ENCODE results near the gene ATN1.
A peak's percentile ranks its signal among the peaks of the same experiment; 100 is the strongest.

The ATN1 gene

GRCh38 chr12:6959058-6959804 is 31.5 kb downstream of the ATN1 start:
- no peak for DNase-seq

GRCh38 chr12:6959805-6960592 is 32.2 kb downstream of the ATN1 start:
- DNase-seq = no peak

GRCh38 chr12:6960593-6961277 is 33.0 kb downstream of the ATN1 start:
- DNase-seq = no peak

- no peak for DNase-seq
These were observed 33.5 kb downstream of the ATN1 start for GRCh38 chr12:6961278-6961694.

GRCh38 chr12:6961695-6962284 is 34.0 kb downstream of the ATN1 start:
- peak; percentile 8 for DNase-seq

- no peak for DNase-seq
These were observed 34.7 kb downstream of the ATN1 start for GRCh38 chr12:6962285-6963015.

- DNase-seq = peak; percentile 88
These were observed 35.4 kb downstream of the ATN1 start for GRCh38 chr12:6963016-6963731.

GRCh38 chr12:6963791-6964413 is 36.1 kb downstream of the ATN1 start:
- DNase-seq = no peak

- DNase-seq = no peak
These were observed 36.9 kb downstream of the ATN1 start for GRCh38 chr12:6964605-6965025.

- peak; percentile 60 for DNase-seq
These were observed 37.4 kb downstream of the ATN1 start for GRCh38 chr12:6965026-6965661.

- DNase-seq = no peak
These were observed 38.0 kb downstream of the ATN1 start for GRCh38 chr12:6965714-6966113.

GRCh38 chr12:6966351-6966750 is 38.6 kb downstream of the ATN1 start:
- no peak for DNase-seq

- DNase-seq = no peak
These were observed 39.9 kb downstream of the ATN1 start for GRCh38 chr12:6967651-6968100.

- DNase-seq = no peak
These were observed 40.7 kb downstream of the ATN1 start for GRCh38 chr12:6968426-6968825.

- DNase-seq = no peak
These were observed 42.4 kb downstream of the ATN1 start for GRCh38 chr12:6970096-6970527.

- DNase-seq = no peak
These were observed 46.4 kb downstream of the ATN1 start for GRCh38 chr12:6974180-6974579.

GRCh38 chr12:6975297-6976032 is 47.7 kb downstream of the ATN1 start:
- no peak for DNase-seq

GRCh38 chr12:6977653-6978052 is 49.9 kb downstream of the ATN1 start:
- DNase-seq = no peak

GRCh38 chr12:6978188-6978587 is 50.4 kb downstream of the ATN1 start:
- DNase-seq = no peak

- DNase-seq = no peak
These were observed 50.9 kb downstream of the ATN1 start for GRCh38 chr12:6978611-6979011.
